Vagina (tissue), 2 donors: ENCODE measurements around the gene TMEM74B.

Source experiments
- POLR2A ChIP-seq, 2 donors: fragments of 450-650 bp; IDR thresholded peaks; one replicate each; pipeline ENCODE4 v1.6.1; 2017; ENCODE audit warnings: antibody characterized with exemption in 2 of 2, mild to moderate bottlenecking in 2 of 2, moderate library complexity in 2 of 2
- POLR2AphosphoS5 ChIP-seq, 2 donors: sonication (generic); formaldehyde crosslinking; IDR thresholded peaks; one replicate each; pipeline ENCODE4 v1.9.0; 2017; ENCODE audit warnings: antibody characterized with exemption in 2 of 2, mild to moderate bottlenecking in 2 of 2, low read depth in 1 of 2; ENCODE audit not compliant: insufficient read depth in 1 of 2
- TF ChIP-seq, protein P1 (sequence below), 3 experiments: fragments of 450-650 bp in 2 of 3; fragments of 200-600 bp in 1 of 3; sonication (generic) in 1 of 3; IDR thresholded peaks; one replicate each; pipeline ENCODE4 v1.5.1; 2017 to 2019; ENCODE audit warnings: antibody characterized with exemption in 3 of 3, mild to moderate bottlenecking in 2 of 3, moderate library complexity in 2 of 3

GRCh38 chr20:1131354-1131753 is 53.4 kb downstream of the TMEM74B start:
- TF ChIP-seq POLR2AphosphoS5 (IDR thresholded peaks at IDR 0.05; ENCODE audit: insufficient read depth in 1 of 2, low read depth in 1 of 2) (no peak), POLR2A (IDR thresholded peaks at IDR 0.05) (no peak)
- TF ChIP-seq, protein P1, sequence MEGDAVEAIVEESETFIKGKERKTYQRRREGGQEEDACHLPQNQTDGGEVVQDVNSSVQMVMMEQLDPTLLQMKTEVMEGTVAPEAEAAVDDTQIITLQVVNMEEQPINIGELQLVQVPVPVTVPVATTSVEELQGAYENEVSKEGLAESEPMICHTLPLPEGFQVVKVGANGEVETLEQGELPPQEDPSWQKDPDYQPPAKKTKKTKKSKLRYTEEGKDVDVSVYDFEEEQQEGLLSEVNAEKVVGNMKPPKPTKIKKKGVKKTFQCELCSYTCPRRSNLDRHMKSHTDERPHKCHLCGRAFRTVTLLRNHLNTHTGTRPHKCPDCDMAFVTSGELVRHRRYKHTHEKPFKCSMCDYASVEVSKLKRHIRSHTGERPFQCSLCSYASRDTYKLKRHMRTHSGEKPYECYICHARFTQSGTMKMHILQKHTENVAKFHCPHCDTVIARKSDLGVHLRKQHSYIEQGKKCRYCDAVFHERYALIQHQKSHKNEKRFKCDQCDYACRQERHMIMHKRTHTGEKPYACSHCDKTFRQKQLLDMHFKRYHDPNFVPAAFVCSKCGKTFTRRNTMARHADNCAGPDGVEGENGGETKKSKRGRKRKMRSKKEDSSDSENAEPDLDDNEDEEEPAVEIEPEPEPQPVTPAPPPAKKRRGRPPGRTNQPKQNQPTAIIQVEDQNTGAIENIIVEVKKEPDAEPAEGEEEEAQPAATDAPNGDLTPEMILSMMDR (IDR thresholded peaks at IDR 0.05), result no peak
